ENCODE results near the gene PDCD1.
"Not testable (repeated sequence)": the region's sequence is repeated elsewhere in the genome, so short reads cannot be mapped to it uniquely, and the experiment has no call there.

The PDCD1 gene

DNA sequence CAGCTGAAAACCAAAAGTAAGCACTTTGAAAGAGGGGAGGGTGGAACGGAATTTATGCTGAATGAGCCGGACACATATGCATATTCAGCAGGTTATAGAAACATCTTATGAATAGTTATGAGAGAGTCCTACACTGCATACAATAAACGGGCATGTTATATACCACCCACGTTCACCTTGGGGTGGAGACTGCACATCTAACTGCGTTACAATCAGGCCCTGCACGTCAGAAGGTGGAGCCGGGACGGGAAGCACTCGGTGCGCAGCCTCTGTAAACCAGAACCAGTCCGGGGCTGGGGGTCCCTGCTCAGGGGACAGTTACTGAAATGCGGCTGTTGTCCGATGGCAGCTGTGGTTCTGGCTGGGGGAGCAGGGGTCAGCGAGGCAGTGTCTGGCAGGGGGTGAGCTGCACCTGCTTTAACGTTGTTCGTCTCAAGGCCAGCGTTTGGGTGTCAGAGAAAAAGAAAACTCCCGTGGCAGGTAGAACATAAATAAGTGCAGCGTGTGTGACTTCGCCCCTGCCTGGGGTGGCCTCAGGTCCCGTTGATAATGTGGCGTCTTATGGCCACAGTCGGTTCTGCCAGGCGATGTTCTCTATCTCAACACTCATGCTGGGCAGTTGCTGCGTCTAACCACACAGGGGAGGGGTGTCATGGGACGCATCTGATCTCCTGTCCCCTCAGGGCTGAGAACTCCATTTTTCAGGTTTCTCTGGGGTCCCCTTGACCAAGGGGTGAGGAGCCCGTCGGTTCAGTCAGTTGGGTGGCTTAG lies 24.8 kb downstream of the PDCD1 start:
- DNase-seq (ENCODE audit: low spot score) = not testable (repeated sequence)

DNA sequence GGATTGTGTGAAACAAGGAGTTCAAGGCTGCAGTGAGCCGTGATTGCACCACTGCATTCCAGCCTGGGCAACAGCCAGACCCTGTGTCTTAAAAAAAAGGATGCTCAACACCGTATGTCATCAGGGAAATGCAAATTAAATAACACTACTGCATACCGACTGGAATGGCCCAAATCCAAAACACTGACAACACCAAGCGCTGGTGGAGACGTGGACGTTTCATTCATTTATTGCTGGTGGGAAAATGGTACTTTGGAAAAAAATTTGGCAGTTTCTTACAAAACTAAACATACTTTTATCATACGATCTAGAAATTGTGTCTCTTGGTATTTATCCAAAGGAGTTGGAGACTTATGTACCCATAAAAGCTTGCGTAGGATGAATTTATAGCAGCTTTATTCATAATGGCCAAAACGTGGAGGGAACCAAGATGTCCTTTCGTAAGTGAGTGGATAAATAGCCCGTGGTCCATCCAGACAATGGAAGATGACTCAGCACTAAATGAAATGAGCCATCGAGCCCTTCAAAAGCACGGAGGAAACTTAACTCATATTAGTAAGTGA lies 25.5 kb downstream of the PDCD1 start:
- DNase-seq (ENCODE audit: low spot score) = no peak

DNA sequence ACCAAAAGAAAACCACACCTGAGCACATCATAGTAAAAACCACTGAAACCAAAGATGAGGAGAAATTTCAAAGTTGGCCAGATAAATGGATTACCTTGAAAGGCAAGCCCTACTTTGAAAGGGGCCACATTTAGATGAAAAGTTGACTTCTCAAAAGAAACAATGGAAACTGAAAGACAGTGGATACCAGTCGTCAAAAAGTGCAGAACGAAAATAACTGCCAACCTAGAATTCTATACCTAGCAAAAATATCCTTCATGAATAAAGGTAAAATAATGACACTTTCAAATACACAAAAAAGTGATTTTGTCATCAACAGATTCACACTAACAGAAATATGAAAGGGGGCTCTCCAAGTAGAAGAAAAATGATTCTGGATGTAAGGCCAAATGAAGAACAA lies 31.3 kb downstream of the PDCD1 start:
- no peak for DNase-seq (ENCODE audit: low spot score)

DNA sequence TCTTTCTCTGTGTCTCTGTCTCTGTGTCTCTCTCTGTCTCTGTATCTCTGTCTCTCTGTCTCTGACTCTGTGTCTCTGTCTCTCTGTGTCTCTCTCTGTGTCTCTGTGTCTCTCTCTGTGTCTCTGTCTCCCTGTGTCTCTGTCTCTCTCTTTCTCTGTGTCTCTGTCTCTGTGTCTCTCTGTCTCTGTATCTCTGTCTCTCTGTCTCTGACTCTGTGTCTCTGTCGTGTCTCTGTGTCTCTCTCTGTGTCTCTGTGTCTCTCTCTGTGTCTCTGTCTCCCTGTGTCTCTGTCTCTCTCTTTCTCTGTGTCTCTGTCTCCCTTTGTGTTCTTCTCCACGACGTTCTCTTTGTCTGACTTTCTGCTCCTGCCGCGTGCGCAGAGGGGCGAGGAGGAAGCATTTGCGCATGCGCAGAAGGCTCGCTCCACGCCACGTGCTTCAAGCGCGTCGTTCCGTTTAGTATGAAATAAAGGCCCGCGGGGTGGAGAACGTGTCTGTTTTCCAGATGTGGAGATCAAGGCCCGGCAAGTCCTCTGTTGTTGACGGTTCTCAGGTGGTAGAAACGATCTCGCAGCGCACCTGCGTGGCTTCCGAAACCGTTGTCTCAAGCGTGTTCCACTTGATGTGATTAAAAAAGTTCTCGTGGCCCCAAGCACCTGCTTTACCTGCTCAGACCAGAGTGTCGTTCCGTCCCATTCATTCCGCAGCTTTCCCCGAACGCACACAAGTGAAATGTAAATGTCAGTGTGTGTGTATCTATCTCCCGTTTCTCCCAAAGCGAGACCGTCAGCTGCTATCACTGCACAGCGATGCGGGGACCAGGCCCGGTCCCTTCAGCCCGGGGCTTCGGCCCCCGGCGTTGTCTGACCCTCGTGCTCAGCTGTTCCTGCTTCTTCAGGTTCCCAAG lies 34.9 kb downstream of the PDCD1 start:
- not testable (repeated sequence) for DNase-seq (ENCODE audit: low spot score)

DNA sequence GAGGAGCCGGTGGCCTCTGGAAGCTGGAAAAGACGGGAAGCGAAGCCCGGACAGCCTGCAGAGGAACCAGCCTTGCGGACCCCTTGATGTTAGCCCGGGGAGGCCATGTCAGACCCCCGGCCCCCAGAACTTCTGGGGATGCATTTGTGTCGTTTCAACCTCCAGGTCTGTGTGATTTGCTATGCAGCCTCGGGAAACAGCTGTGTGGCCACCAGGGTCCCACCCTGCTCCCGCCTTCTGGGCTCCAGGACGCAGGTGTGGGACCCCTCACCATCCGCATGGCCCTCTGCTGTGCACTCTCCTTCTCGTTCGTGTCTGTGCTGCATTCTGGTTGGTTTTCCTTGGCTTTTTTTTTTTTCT lies 36.5 kb downstream of the PDCD1 start:
- no peak for DNase-seq (ENCODE audit: low spot score)

DNA sequence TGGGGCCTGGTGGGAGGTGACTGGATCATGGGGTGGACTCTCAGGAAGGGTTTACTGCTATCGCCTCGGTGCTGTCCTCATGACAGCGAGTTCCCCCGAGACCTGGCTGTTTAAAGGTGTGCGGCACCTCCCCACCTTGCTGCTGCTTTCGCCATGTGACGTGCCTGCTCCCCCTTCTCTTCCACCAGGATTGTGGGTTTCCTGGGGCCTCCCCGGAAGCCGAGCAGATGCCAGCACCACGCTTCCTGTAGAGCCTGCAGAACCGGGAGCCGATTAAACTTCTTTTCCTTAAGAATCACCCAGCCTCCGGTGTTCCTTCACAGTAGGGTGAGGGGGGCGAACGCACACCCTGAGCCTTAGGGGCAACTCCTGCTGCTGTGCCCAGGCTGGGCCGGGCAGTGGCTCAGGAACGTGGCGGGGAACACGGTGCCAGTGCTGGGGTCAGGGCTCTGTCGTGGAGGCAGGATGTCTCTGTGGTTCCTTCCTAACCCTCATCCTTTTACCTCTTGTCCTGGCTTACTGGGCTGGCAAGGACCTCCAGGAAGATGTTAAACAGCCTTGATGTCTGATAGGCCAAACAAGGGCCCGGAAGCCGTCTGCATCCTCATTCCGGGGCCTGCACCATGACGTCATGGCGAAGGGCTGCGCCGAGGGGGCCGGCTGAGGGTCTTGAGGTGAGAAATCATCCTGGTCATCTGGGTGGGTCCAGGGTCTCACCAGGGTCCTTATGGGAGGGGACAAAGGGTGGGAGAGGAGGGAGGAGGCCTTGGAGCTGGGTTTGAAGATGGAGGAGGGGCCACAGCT lies 37.0 kb downstream of the PDCD1 start:
- DNase-seq (ENCODE audit: low spot score) = no peak

DNA sequence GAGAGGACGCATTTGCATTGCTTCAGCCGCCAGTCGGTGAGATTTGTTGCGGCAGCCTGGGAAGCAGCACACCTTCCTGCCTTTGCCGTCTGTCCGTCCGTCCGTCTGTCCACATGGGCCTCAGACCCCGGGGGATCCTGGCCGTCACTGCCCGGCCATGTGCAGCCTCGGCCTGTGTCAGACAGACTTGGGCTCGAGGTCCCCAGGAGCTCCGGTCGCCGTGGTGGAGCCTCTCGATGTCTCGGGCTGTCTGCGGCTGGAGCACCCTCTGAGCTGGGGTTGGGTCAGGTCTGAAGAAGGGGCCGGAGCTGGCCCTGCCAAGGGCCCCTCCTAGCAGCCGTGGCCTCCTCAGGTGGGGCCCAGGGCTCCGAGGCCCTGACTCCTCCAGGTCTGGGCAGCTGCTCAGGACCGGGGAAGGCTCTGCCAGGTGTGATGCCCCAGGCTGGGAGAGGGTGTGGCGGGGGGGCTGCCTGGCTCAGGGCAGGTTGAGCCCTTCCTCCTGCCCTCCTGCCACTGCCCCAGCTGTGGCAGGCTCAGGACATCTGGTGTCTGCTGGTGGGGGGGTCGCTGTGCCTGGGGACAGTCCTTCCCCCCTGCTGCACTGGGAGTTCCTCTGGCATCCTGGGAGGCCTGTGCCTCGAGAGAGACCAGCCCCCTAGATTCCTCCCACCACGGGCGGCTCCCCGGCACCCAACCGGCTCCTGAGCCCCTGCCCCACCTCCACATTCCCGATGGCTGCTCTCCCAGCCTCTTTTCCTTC lies 37.9 kb downstream of the PDCD1 start:
- no peak for DNase-seq (ENCODE audit: low spot score)

DNA sequence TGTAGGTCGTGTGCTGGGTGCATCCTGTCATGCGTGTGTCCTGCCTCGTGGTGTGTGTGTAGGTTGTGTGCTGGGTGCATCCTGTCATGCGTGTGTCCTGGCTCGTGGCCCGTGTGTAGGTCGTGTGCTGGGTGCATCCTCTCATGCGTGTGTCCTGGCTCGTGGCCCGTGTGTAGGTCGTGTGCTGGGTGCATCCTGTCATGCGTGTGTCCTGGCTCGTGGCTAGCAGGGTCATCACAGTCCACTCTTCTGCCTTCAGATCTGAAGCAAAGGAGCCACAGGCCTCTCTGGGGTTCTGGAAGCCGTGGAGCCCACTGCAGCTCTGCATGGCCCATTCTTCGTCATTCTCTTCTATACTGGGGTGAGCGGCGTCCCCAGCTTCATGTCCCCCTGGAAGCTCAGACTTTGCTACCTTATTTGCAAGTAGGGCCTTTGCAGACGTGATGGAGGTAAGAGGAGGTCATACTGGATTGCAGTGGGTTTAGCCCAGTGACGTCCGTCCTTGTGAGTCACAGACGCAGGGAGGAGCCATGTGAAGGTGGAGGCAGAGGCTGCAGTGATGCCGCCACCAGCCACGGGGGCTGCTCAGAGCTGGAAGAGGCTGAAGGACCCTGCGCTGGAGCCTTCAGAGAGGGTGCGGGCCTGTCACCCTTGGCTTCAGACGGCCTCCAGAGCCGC lies 38.6 kb downstream of the PDCD1 start:
- DNase-seq (ENCODE audit: low spot score) = not testable (repeated sequence)

DNA sequence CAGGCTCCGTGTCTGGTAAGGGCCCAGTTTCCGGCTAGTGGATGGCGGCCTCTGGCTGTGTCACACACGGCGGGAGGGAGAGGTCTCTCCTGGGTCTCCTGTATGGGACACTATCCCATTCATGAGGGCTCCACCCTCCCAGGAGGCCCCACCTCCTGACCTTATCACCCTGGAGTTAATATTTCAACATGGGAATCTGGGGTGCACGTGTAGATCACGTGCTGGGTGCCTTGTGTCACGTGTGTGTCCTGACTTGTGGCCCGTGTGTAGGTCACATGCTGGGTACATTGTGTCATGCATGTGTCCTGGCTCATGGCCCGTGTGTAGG lies 39.8 kb downstream of the PDCD1 start:
- no peak for DNase-seq (ENCODE audit: low spot score)

DNA sequence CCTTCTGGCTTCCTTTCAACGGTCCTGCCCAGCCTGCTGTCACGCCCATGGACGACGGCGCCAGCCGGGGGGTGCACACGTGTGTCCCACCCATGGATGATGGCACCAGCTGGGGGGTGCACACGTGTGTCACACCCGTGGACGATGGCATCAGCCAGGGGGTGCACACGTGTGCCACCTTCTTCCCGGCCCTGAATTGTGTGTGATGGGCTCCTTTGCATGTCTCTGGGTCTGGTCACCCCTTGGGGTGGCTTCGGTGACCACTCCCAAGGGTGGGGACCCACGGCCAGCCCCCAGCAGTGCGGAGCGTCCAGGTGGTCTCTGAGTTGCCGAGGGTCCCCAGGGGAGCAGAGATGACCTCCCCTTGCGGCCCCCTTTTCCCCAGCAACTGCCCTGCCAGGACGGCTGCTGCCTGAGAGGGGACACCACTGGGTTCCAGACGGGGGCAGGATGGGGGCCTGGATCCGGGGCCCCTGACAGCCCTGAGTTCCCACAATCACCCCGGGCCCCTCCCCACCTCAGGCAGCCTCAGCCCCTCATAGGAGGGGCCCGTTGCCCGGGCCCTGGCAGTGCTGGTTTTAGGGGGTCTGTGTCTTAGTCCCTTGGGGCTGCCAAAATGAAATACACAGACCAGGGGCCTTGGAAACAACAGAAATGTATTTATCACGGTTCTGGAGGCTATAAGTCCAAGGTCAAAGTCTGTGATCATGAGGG lies 40.3 kb downstream of the PDCD1 start:
- DNase-seq (ENCODE audit: low spot score) = no peak

DNA sequence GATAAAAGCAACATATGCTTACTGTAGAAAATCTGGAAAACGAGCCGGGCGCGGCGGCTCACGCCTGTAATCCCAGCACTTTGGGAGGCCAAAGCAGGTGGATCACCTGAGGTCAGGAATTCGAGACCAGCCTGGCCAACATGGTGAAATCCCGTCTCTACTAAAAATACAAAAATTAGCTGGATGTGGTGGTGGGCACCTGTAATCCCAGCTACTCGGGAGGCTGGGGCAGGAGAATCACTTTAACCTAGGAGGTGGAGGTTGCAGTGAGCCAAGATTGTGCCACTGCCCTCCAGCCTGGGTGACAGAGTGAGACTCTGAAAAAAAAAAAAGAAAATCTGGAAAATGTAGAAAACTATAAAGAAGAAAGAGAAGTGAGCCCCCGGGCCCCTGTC lies 40.9 kb downstream of the PDCD1 start:
- DNase-seq (ENCODE audit: low spot score) = not testable (repeated sequence)

DNA sequence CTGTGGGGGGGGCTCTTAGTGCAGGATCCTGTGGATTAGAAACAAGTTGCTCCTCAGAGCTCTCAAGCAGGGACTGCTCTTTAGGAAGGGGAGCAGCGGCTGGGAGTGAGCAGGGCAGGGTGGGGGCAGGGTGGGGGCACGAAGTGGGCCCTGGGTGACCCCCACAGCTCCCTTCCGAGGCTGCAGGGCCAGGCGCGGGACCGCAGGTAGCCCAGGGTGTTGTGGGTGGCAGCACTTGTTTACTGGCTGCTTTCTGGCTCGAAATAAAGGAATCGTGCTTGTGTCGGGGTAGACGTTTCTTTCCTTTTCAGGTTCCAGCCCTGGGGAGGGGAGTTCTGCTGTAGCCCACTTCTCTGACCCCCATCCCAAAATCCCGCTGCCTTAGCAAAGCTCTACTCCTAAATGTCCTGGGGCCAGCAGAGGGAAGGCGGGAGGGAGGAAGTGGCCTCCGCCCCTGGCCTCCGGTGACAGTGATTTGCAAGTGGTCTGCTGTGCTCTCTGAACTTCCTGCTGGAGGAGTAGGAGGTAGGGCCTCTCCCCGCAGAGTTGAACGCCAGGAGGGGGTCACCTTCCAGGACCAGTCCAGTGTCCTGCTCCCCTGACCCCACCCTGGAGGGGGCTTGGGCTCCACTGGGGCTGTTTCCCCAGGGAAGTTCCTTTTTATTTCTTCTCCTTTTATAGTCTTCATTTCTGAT lies 41.4 kb downstream of the PDCD1 start:
- no peak for DNase-seq (ENCODE audit: low spot score)

DNA sequence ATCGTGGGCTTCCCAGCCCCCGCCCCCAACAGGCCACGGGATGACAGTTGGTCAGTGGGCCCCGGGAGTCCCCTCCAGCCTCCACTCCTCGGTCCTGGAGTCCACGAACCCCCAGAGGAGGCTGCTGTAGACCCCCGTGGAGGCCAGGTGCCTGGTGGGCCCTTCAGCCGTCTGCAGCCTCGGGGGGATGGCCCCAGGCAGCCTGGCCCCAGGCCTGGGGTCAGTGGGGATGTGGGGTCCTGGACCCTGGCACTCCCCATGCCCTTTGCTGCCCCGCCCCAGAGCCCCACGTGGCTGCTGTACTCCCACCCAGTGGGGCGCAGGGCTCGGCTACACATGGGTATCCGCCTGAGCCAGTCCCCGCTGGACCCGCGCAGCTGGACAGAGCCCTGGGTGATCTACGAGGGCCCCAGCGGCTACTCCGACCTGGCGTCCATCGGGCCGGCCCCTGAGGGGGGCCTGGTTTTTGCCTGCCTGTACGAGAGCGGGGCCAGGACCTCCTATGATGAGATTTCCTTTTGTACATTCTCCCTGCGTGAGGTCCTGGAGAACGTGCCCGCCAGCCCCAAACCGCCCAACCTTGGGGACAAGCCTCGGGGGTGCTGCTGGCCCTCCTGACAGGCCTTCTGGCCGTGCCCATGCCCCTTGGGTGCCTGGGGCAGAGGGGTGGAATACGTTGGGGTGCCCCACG lies 42.1 kb downstream of the PDCD1 start:
- no peak for DNase-seq (ENCODE audit: low spot score)

DNA sequence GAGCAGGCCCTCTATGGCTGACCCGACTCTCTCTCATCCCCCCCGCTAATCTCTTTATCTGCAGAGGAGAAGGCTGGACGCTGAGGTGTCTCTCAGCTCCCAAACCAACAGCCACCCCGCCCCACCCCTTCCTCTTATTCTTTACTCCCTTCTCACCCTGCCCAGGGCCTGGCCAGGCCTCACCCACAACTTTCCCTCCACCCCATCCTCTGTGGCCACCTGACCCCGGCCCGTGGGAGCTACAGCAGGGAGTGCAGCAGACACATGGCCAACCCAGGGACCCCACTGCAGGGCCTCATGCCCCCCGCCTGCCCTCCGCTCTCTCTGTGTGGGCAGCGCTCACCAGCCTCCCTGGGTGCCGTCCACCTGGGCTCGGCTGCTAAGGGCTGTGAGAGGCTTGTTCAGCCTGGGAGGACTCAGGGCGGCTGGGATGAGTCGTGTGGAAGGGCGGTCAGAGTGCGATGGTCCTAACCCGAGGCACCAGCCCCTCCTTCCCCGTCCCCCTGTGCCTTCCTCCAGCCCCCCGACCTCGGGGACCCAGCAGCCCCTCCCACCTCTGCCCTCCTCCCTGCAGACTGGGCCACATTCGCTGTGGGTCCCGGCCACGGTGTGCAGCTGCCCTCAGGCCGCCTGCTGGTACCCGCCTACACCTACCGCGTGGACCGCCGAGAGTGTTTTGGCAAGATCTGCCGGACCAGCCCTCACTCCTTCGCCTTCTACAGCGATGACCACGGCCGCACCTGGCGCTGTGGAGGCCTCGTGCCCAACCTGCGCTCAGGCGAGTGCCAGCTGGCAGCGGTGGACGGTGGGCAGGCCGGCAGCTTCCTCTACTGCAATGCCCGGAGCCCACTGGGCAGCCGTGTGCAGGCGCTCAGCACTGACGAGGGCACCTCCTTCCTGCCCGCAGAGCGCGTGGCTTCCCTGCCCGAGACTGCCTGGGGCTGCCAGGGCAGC lies 42.9 kb downstream of the PDCD1 start:
- no peak for DNase-seq (ENCODE audit: low spot score)

DNA sequence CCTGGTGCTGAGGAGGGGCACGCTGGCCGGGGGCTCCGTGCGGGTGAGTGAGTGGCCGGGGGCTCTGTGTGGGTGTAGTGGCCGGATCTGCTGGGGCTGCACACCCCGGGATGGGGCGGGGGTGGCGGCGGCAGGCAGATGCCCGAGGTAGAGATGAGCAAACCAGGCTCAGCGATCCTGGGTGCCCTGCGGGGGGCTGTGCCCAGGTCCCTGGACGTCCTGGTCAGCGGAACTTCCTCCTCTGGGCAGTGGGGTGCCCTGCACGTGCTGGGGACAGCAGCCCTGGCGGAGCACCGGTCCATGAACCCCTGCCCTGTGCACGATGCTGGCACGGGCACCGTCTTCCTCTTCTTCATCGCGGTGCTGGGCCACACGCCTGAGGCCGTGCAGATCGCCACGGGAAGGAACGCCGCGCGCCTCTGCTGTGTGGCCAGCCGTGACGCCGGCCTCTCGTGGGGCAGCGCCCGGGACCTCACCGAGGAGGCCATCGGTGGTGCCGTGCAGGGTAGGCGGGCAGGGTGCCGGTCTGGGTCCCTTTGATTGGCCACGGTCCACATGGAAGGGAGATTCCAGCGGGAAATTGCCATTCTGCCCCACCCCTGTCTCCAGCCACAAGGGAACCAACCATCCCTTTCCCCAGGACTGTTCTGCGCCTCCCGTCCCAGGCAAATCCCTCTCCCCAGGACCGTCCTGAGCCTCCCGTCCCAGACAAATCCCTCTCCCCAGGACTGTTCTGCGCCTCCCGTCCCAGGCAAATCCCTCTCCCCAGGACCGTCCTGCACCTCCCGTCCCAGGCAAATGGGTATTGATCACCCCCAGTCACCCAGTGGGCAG lies 43.8 kb downstream of the PDCD1 start:
- DNase-seq (ENCODE audit: low spot score) = no peak

DNA sequence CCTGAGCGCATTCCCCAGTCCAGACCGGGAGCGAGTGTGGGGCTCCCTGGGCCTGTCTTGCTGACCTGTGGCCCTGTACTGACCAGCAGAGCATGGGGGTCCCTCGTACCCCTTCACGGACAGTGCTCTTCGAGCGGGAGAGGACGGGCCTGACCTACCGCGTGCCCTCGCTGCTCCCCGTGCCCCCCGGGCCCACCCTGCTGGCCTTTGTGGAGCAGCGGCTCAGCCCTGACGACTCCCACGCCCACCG lies 44.4 kb downstream of the PDCD1 start:
- DNase-seq (ENCODE audit: low spot score) = no peak

DNA sequence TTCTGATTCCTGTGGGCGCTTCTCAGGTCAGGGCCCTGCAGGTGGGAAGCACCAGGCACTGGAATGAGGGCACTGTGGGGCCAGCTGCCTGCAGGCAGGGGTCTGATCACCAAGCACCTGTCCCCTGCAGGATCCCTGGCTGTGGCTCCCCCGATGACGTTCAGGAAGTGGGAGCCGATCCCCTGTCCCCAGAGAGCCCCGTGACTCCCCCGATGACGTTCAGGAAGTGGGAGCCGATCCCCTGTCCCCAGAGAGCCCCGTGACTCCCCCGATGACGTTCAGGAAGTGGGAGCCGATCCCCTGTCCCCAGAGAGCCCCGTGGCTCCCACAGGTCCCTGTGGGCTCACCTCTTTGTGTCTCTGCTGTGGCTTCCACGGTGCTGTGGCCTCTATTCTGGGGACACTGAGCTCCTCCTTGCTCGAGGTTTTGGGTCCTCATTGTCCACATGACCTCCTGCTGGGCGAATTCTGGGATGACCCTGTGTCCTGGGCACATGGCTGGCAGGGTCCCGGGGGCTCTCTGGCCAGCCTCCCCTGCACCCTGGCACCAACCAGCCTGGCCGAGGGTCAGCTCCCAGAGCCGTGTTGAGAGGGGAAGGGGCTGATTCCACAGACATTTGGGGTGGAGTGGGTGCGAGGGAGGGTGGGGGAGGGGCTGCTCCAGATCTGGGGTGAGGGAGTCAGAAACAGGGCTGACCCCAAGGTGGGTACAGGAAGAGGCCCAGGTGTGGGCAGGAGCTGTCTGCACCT lies 44.9 kb downstream of the PDCD1 start:
- DNase-seq (ENCODE audit: low spot score) = no peak

Data from pons (tissue), 1 donor.